ENCODE measurements around the gene AADAC.
"Not testable (repeated sequence)": the region's sequence is repeated elsewhere in the genome, so short reads cannot be mapped to it uniquely, and the experiment has no call there.

The AADAC gene

GRCh38 chr3:151800431-151800830 lies 13.5 kb upstream of the AADAC start:
- no peak for DNase-seq

GRCh38 chr3:151804267-151804666 lies 9.6 kb upstream of the AADAC start:
- DNase-seq, result no peak

- no peak for DNase-seq
Measured at GRCh38 chr3:151806838-151807237, 7.1 kb upstream of the AADAC start.

- not testable (repeated sequence) for DNase-seq
Measured at GRCh38 chr3:151808926-151809325, 5.0 kb upstream of the AADAC start.

GRCh38 chr3:151811474-151811873 lies 2.4 kb upstream of the AADAC start:
- no peak for DNase-seq

- DNase-seq, result no peak
Measured at GRCh38 chr3:151814588-151814987, 672 bp downstream of the AADAC start.

- no peak for DNase-seq
Measured at GRCh38 chr3:151816091-151816604, 2.2 kb downstream of the AADAC start.

GRCh38 chr3:151817473-151817872 lies 3.6 kb downstream of the AADAC start:
- no peak for DNase-seq

GRCh38 chr3:151818361-151818760 lies 4.4 kb downstream of the AADAC start:
- DNase-seq, result no peak

GRCh38 chr3:151819910-151820309 lies 6.0 kb downstream of the AADAC start:
- no peak for DNase-seq

- no peak for DNase-seq
Measured at GRCh38 chr3:151827816-151828215, 13.9 kb downstream of the AADAC start.

- no peak for DNase-seq
Measured at GRCh38 chr3:151835751-151836525, 22.0 kb downstream of the AADAC start.

GRCh38 chr3:151837057-151837456 lies 23.1 kb downstream of the AADAC start:
- peak; percentile 36 to 49 for DNase-seq

- DNase-seq, result peak; percentile 80 to 82
Measured at GRCh38 chr3:151838574-151839312, 24.8 kb downstream of the AADAC start.

GRCh38 chr3:151839313-151839631 lies 25.4 kb downstream of the AADAC start:
- DNase-seq, result no peak

- DNase-seq, result no peak
Measured at GRCh38 chr3:151841801-151842200, 27.9 kb downstream of the AADAC start.

- no peak for DNase-seq
Measured at GRCh38 chr3:151843275-151843674, 29.4 kb downstream of the AADAC start.

GRCh38 chr3:151845306-151845905 lies 31.5 kb downstream of the AADAC start:
- no peak for DNase-seq

GRCh38 chr3:151850065-151850464 lies 36.1 kb downstream of the AADAC start:
- not testable (repeated sequence) for DNase-seq

- DNase-seq, result no peak
Measured at GRCh38 chr3:151852074-151852811, 38.3 kb downstream of the AADAC start.

- no peak for DNase-seq
Measured at GRCh38 chr3:151856118-151856517, 42.2 kb downstream of the AADAC start.

- no peak for DNase-seq
Measured at GRCh38 chr3:151856641-151857040, 42.7 kb downstream of the AADAC start.

- DNase-seq, result no peak
Measured at GRCh38 chr3:151859233-151859673, 45.3 kb downstream of the AADAC start.

Data from inflammatory macrophage (primary cell).